Heart left ventricle (tissue), 16 donors: ENCODE data around the gene CBX2. TPM values are rescaled to one million over a fixed set of nuclear protein-coding genes. Genes with fewer than 3 reads are reported as not detected.

ENCODE experiments used
- ATAC-seq, 4 donors: fragments of 200-7000 bp; cut with Tn5 transposase; one replicate each; pipeline ENCODE4 v1.9.1; 2020 to 2022; ENCODE audit warnings: moderate library complexity in 4 of 4, mild to moderate bottlenecking in 3 of 4, moderate number of reproducible peaks in 1 of 4
- DNase-seq, 5 donors: peaks; one replicate each; pipeline ENCODE4 v3.0.0-alpha.2; 2020
- H3K27ac ChIP-seq, 12 donors: fragments of 200-600 bp; sonication (generic) in 4 of 12; one replicate each; pipeline versions ENCODE4 v1.5.0 to v1.8.0; 2016 to 2022; ENCODE audit warnings: mild to moderate bottlenecking in 2 of 12
- H3K27me3 ChIP-seq, 9 donors: fragments of 200-600 bp; sonication (generic) in 2 of 9; one replicate each; pipeline versions ENCODE4 v1.5.1 to v1.8.0; 2016 to 2022; ENCODE audit warnings: mild to moderate bottlenecking in 3 of 9
- H3K36me3 ChIP-seq, 9 donors: fragments of 200-600 bp; sonication (generic) in 2 of 9; one replicate each; pipeline versions ENCODE4 v1.5.0 to v1.8.0; 2018 to 2022; ENCODE audit warnings: mild to moderate bottlenecking in 2 of 9
- H3K4me1 ChIP-seq, 12 donors: fragments of 200-600 bp; sonication (generic) in 4 of 12; one replicate each; pipeline versions ENCODE4 v1.5.0 to v1.8.0; 2016 to 2022; ENCODE audit warnings: mild to moderate bottlenecking in 3 of 12
- H3K4me3 ChIP-seq, 12 donors: fragments of 200-600 bp; sonication (generic) in 4 of 12; one replicate each; pipeline versions ENCODE4 v1.5.0 to v1.8.0; 2017 to 2022; ENCODE audit warnings: mild to moderate bottlenecking in 9 of 12, moderate library complexity in 4 of 12
- H3K9me3 ChIP-seq, 12 donors: fragments of 200-600 bp; sonication (generic) in 4 of 12; one replicate each; pipeline versions ENCODE4 v1.5.0 to v1.8.0; 2016 to 2022; ENCODE audit warnings: mild to moderate bottlenecking in 1 of 12
- POLR2A ChIP-seq, 2 donors: fragments of 450-650 bp; IDR thresholded peaks; one replicate each; pipeline ENCODE4 v1.6.1; 2017; ENCODE audit warnings: antibody characterized with exemption in 2 of 2, mild to moderate bottlenecking in 2 of 2, moderate library complexity in 2 of 2
- WGBS, 4 donors: extraction: QIAGEN DNeasy Blood & Tissue Kit in 2 of 4; methylation state at CpG; one replicate each; pipeline versions ENCODE4 v1.1.5 to v1.1.7; 2013 to 2018; 5-methylcytosine and 5-hydroxymethylcytosine counted together
- intact Hi-C, 10 donors: fragments of 100-400 bp; cut with DNase I; formaldehyde crosslinking; loops; one replicate each; pipeline versions ENCODE4 v1.11.1 to v1.14.2; 2022
- polyA plus RNA-seq, 2 donors: library from polyadenylated mRNA; stranded (reverse); fragments of 200-250 nt; gene quantifications; one replicate each; pipeline ENCODE4 v1.2.3, GENCODE V29; 2013
- total RNA-seq, 9 donors: library from RNA; depleted of rRNA in 2 of 9; stranded (reverse); fragments of >200 nt in 2 of 9; fragmentation: NEBNext Ultra II Directional in 3 of 9; extraction: Animal tissue kit (Norgen Biotek cat#: 25700) in 3 of 9; gene quantifications; one replicate each; pipeline versions ENCODE4 v1.1.0 to v1.2.4, GENCODE V29; 2016 to 2023
- TF ChIP-seq, protein P1 (sequence below), 12 donors: fragments of 200-600 bp; sonication (generic) in 4 of 12; IDR thresholded peaks; one replicate each; pipeline versions ENCODE4 v1.5.0 to v1.8.0; 2018 to 2022; ENCODE audit warnings: antibody characterized with exemption in 12 of 12, mild to moderate bottlenecking in 5 of 12
- donor health status: ischemic (EF 13 %, LVEDD 7.1; RV severe dilation, severe dysfunction).
- donor health status: healthy with polysubstance abuse.
- donor health status: DM: no; HTN: yes; CAD: no.
- donor health status: DM: no; HTN: no; CAD: no.
- donor health status: ischemic (EF 25% LVEDD 6.9; RV normal size, moderate dysfunction).
- donor health status: ischemic (EF 25% LVEDD 5.7; RV mildly dilated, moderate dysfunction).
- donor health status: healthy.
- donor health status: DM: yes; HTN: yes; CAD: no.
- donor health status: ischemic (EF 35%, LVEDD 5.7; RV mildly dilated, moderate dysfunction).
- donor health status: nonischemic (EF 11% LVEDD 7.7; RV severe dilation, severe dysfunction).
- donor health status: DM: yes; HTN: yes; CAD: no.
- donor health status: PGD.
- donor health status: ischemic (EF 29% LVEDD 5.4; RV normal size, mild dysfunction).
- donor health status: nonischemic (EF 23%, LVEDD 6.1; RV moderate dilation, normal function).

The CBX2 gene
- total and polyA plus RNA-seq, 11 donors: 2.4 to 4.3 (median 3.1) TPM

GRCh38 chr17:79729761-79730160 is 48.2 kb upstream of the CBX2 start:
- no peak for DNase-seq
- intact Hi-C loops: no loop called here
- H3K36me3 ChIP-seq: no peaks in the 10 kb centered on the region
- TF ChIP-seq, protein P1, sequence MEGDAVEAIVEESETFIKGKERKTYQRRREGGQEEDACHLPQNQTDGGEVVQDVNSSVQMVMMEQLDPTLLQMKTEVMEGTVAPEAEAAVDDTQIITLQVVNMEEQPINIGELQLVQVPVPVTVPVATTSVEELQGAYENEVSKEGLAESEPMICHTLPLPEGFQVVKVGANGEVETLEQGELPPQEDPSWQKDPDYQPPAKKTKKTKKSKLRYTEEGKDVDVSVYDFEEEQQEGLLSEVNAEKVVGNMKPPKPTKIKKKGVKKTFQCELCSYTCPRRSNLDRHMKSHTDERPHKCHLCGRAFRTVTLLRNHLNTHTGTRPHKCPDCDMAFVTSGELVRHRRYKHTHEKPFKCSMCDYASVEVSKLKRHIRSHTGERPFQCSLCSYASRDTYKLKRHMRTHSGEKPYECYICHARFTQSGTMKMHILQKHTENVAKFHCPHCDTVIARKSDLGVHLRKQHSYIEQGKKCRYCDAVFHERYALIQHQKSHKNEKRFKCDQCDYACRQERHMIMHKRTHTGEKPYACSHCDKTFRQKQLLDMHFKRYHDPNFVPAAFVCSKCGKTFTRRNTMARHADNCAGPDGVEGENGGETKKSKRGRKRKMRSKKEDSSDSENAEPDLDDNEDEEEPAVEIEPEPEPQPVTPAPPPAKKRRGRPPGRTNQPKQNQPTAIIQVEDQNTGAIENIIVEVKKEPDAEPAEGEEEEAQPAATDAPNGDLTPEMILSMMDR (IDR thresholded peaks at IDR 0.05): no peak
- no peak for TF ChIP-seq POLR2A (IDR thresholded peaks at IDR 0.05)
- peaks cover 0 to 21% (median 1%) of the 10 kb centered on the region in 12 donors for H3K4me1 ChIP-seq
- 92 to 94% (median 93%) methylated on average over 12 of the region's 12 CpGs for WGBS, 4 donors
- H3K27me3 ChIP-seq: no peaks in the 10 kb centered on the region
- no peak for ATAC-seq
- no peaks in the 10 kb centered on the region for H3K9me3 ChIP-seq
- no peak overlapping the region for H3K4me3 ChIP-seq
- no peak overlapping the region for H3K27ac ChIP-seq

DNA sequence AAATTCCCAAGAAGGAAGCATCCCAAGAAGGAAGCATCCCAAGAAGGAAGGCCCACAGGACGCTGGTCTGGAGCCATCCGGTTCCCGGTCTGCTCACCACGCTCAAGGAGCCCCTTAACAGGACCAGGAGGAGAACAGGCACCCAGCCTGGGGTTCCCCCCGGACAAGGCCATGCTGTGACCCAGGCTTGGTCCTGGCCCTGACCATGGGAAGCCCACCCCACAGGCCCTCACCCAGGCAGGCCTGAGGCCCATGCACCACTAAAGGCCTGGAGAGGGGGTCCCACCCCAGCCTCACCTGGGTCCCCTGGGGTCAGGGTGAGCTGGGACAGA is 47.5 kb upstream of the CBX2 start:
- Histone ChIP-seq H3K27me3 (no peaks in the 10 kb centered on the region), H3K4me1 (peaks cover 0 to 21% (median 1%) of the 10 kb centered on the region in 12 donors), H3K36me3 (no peaks in the 10 kb centered on the region), H3K9me3 (no peaks in the 10 kb centered on the region), H3K27ac (no peak overlapping the region), H3K4me3 (no peak overlapping the region)
- TF ChIP-seq, protein P1 (IDR thresholded peaks at IDR 0.05): no peak
- no peak for TF ChIP-seq POLR2A (IDR thresholded peaks at IDR 0.05)
- DNase-seq (no peak), ATAC-seq (no peak)
- intact Hi-C loops: no loop called here
- 96 to 100% (median 98%) methylated on average over 4 to 5 of the region's 5 CpGs for WGBS, 4 donors

- H3K36me3 ChIP-seq: no peaks in the 10 kb centered on the region
- no peak within 1 kb of the TSS for H3K27ac ChIP-seq
- H3K4me1 ChIP-seq: peaks cover 0 to 21% (median 1%) of the 10 kb centered on the region in 12 donors
- 90 to 97% (median 94%) methylated on average over 29 to 33 of the region's 33 CpGs for WGBS, 4 donors
- TF ChIP-seq, protein P1 (IDR thresholded peaks at IDR 0.05): no peak
- TF ChIP-seq POLR2A (IDR thresholded peaks at IDR 0.05): no peak
- ATAC-seq (no peak), DNase-seq (no peak)
- no peak within 1 kb of the TSS for H3K4me3 ChIP-seq
- intact Hi-C loops: no loop called here
- H3K9me3 ChIP-seq: no peaks in the 10 kb centered on the region
- H3K27me3 ChIP-seq: no peaks in the 10 kb centered on the region
Observed at GRCh38 chr17:79730769-79731483, 47.0 kb upstream of the CBX2 start, which contains the start of gene ENPP7. Gene ENPP7 (plus strand): TSS chr17:79730943. CDS start chr17:79731140, 197 bp downstream.

GRCh38 chr17:79732254-79732653 is 45.7 kb upstream of the CBX2 start:
- Histone ChIP-seq H3K36me3 (no peaks in the 10 kb centered on the region), H3K4me3 (peak overlapping the region in 2 of 12 donors; percentile 28 to 45), H3K27ac (no peak overlapping the region), H3K4me1 (peaks cover 0 to 21% (median 1%) of the 10 kb centered on the region in 12 donors), H3K27me3 (peaks cover 0 to 8% (median under 1%) of the 10 kb centered on the region in 9 donors), H3K9me3 (no peaks in the 10 kb centered on the region)
- no peak for ATAC-seq
- no peak for DNase-seq
- intact Hi-C loops: no loop called here
- TF ChIP-seq, protein P1 (IDR thresholded peaks at IDR 0.05): no peak
- TF ChIP-seq POLR2A (IDR thresholded peaks at IDR 0.05): no peak
- WGBS, 4 donors: 78 to 91% (median 86%) methylated on average over 10 of the region's 10 CpGs
